OCI-LY7 (cell line): ENCODE data around the gene IL4. TPM values are rescaled to one million over a fixed set of nuclear protein-coding genes. Genes with fewer than 3 reads are reported as not detected.

Experiments used
- BruUV-seq: library from RNA; stranded (reverse); fragments of 400-500 nt; replicated peaks from 2 replicates; lab custom pipeline; 2021; lab: Mats Ljungman, UMichigan
- CTCF ChIA-PET: fragments of 300-600 bp; sonication (Branson Sonifier 250); formaldehyde crosslinking; loops from one replicate; lab custom pipeline; 2022; ENCODE audit warnings: antibody characterized with exemption; ENCODE audit not compliant: unreplicated experiment; lab: Charles Lee
- POLR2A ChIA-PET: fragments of 300-600 bp; sonication (Branson Sonifier 250); formaldehyde crosslinking; loops from one replicate; lab custom pipeline; 2022; ENCODE audit warnings: antibody characterized with exemption; lab: Charles Lee
- DNase-seq: peaks from one replicate; pipeline ENCODE4 v3.0.0-alpha.2; 2015; ENCODE audit warnings: low spot score
- H2AFZ ChIP-seq: fragments of 200-600 bp; sonication (generic), shearing (Covaris generic); 2 replicates; pipeline ENCODE4 v1.6.1; 2014; ENCODE audit warnings: mild to moderate bottlenecking, antibody characterized with exemption, low read length, moderate library complexity
- H3K27ac ChIP-seq: fragments of 200-600 bp; sonication (generic); 2 replicates; pipeline ENCODE4 v1.5.1; 2014; ENCODE audit warnings: mixed run types, low read depth, mild to moderate bottlenecking, moderate library complexity, low read length, inconsistent platforms; ENCODE audit not compliant: poor library complexity, severe bottlenecking
- H3K36me3 ChIP-seq: fragments of 200-600 bp; sonication (generic); 2 replicates; pipeline ENCODE4 v1.6.1; 2014; ENCODE audit warnings: mild to moderate bottlenecking, antibody characterized with exemption, low read length, moderate library complexity, mixed read lengths; ENCODE audit not compliant: insufficient read depth
- H3K4me1 ChIP-seq: fragments of 200-600 bp; sonication (generic); 2 replicates; pipeline ENCODE4 v1.5.1; 2014; ENCODE audit warnings: mild to moderate bottlenecking, low read length; ENCODE audit not compliant: insufficient read depth, poor library complexity, severe bottlenecking
- H3K4me2 ChIP-seq: fragments of 200-600 bp; sonication (generic); 2 replicates; pipeline ENCODE4 v1.6.1; 2014; ENCODE audit warnings: mild to moderate bottlenecking, low read length
- H3K4me3 ChIP-seq: fragments of 200-600 bp; sonication (generic); 2 replicates; pipeline ENCODE4 v1.5.1; 2014; ENCODE audit warnings: mild to moderate bottlenecking, low read depth, low read length; ENCODE audit not compliant: poor library complexity, severe bottlenecking
- H3K79me2 ChIP-seq: fragments of 200-600 bp; sonication (generic); 2 replicates; pipeline ENCODE4 v1.6.1; 2016; ENCODE audit warnings: low read depth, mild to moderate bottlenecking, low read length, moderate library complexity, mixed read lengths; ENCODE audit not compliant: insufficient read depth
- H3K9me2 ChIP-seq: fragments of 200-600 bp; sonication (generic); 2 replicates; pipeline ENCODE4 v1.6.1; 2016; ENCODE audit warnings: mild to moderate bottlenecking, low read length, mixed read lengths; ENCODE audit not compliant: insufficient read depth
- H3K9me3 ChIP-seq: fragments of 200-600 bp; sonication (generic); 2 replicates; pipeline ENCODE4 v1.6.1; 2014; ENCODE audit warnings: mild to moderate bottlenecking, mixed run types, low read length, mixed read lengths
- H4K20me1 ChIP-seq: fragments of 200-600 bp; sonication (generic); 2 replicates; pipeline ENCODE4 v1.6.1; 2014; ENCODE audit warnings: mild to moderate bottlenecking, antibody characterized with exemption, low read length, moderate library complexity, mixed read lengths; ENCODE audit not compliant: insufficient read depth
- EZH2phosphoT487 ChIP-seq: fragments of 200-600 bp; sonication (generic); IDR thresholded peaks from 2 replicates; pipeline ENCODE4 v1.6.1; 2018; ENCODE audit warnings: low read depth, borderline replicate concordance, mild to moderate bottlenecking, mixed run types, antibody characterized with exemption, low read length, moderate library complexity, mixed read lengths
- intact Hi-C: fragments of 100-400 bp; cut with micrococcal nuclease; formaldehyde crosslinking; loops from one replicate; pipeline ENCODE4 v1.10.0; 2022; ENCODE audit not compliant: unreplicated experiment
- total RNA-seq, 2 experiments: library from RNA; depleted of rRNA in 1 of 2; stranded (reverse); fragments of >200 nt in 1 of 2; shearing (Covaris generic) in 1 of 2; gene quantifications; 2 replicates each; pipeline ENCODE4 v1.2.3, GENCODE V29; 2014 to 2022
- TF ChIP-seq, protein P1 (sequence below): fragments of 200-600 bp; sonication (generic); conservative IDR thresholded peaks from 2 replicates; pipeline ENCODE4 v1.5.1; 2014; ENCODE audit warnings: mild to moderate bottlenecking, antibody characterized with exemption, low read length, moderate library complexity, mixed read lengths

IL4 gene
- total RNA-seq, 2 experiments from 2014 or later = not detected

DNA sequence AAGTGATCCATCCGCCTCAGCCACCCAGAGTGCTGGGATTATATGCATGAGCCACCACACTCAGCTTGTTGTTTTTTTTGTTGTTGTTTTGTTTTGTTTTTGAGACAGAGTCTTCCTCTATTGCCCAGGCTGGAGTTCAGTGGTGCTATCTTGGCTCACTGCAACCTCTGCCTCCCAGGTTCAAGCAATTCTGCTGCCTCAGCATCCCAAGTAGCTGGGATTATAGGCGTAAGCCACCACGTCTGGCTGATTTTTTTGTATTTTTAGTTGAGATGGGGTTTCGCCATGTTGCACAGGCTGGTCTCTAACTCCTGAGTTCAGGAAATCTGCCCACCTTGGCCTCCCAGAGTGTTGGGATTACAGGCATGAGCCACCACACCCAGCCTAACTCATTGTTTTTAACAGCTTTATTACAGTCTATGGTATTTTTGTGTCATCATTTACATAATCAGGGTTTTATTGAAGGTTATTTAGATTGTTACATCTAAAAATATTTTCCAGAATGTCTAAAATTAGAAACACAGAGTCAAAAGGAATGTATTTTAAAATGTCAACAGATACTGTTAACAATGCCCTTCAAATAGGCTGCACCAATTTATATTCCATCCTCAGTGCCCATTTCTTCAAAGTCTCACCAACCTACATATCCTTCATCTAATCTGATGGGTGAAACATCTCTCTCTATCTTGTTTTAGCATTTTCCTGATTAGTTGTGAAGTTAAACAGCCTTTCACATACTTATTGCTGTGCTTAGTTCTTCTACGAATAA lies 44.9 kb downstream of the IL4 start:
- DNase-seq = no peak
- H3K9me3 ChIP-seq = no peaks in the 10 kb centered on the region
- BruUV-seq = no TSS peak

DNA sequence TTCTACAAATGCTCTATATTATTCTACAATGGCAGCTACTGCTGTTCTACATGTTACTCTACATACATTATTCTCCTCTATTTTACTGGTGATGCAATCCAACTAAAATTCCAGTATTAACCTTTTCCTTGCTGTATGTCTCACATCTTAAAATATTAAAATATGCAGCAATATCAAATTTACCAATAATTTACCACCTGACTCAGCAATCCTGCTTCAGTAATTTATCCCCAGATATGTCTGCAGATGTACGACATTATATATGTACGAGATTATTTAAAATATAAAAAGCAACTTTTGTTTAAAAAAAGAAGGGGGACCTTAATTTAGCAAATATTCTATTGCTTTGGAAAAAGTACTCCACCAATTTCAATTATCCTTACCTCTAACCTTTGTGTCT lies 52.0 kb downstream of the IL4 start:
- BruUV-seq = no TSS peak
- intact Hi-C loops = no loop called here
- no peak overlapping the region for H2AFZ ChIP-seq
- H3K27ac ChIP-seq = no peak overlapping the region
- DNase-seq = no peak
- 0 out of 2 replicates have a peak, but pooled peaks cover 5% of the 10 kb centered on the region for H3K36me3 ChIP-seq
- TF ChIP-seq, protein P1, sequence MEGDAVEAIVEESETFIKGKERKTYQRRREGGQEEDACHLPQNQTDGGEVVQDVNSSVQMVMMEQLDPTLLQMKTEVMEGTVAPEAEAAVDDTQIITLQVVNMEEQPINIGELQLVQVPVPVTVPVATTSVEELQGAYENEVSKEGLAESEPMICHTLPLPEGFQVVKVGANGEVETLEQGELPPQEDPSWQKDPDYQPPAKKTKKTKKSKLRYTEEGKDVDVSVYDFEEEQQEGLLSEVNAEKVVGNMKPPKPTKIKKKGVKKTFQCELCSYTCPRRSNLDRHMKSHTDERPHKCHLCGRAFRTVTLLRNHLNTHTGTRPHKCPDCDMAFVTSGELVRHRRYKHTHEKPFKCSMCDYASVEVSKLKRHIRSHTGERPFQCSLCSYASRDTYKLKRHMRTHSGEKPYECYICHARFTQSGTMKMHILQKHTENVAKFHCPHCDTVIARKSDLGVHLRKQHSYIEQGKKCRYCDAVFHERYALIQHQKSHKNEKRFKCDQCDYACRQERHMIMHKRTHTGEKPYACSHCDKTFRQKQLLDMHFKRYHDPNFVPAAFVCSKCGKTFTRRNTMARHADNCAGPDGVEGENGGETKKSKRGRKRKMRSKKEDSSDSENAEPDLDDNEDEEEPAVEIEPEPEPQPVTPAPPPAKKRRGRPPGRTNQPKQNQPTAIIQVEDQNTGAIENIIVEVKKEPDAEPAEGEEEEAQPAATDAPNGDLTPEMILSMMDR = no peak
- TF ChIP-seq EZH2phosphoT487 = no peak
- H3K9me2 ChIP-seq = no peaks in the 10 kb centered on the region
- H4K20me1 ChIP-seq = no peaks in the 10 kb centered on the region
- H3K4me2 ChIP-seq = no peak overlapping the region
- no peaks in the 10 kb centered on the region for H3K9me3 ChIP-seq
- no peak overlapping the region for H3K4me3 ChIP-seq
- H3K79me2 ChIP-seq = no peaks in the 10 kb centered on the region
- CTCF ChIA-PET = no interaction called here
- POLR2A ChIA-PET = interaction anchor here (1.2 kb wide), 1 partner anchor 12 kb away, joined by 3 read pairs; no protein-coding TSS in a partner anchor
- H3K4me1 ChIP-seq = no peaks in the 10 kb centered on the region

More for the DNA sequence above, 44.9 kb downstream of the IL4 start:
- no peak overlapping the region for H3K4me3 ChIP-seq
- no peak overlapping the region for H2AFZ ChIP-seq
- H3K36me3 ChIP-seq = no peaks in the 10 kb centered on the region
- no peak overlapping the region for H3K27ac ChIP-seq
- no peaks in the 10 kb centered on the region for H4K20me1 ChIP-seq
- ChIA-PET CTCF (no interaction called here), POLR2A (interaction anchor here (1.1 to 1.8 kb wide), 2 partner anchors 9 to 14 kb away, joined by 3 to 6 read pairs; no protein-coding TSS in a partner anchor)
- intact Hi-C loops = loop anchor here (5.0 kb wide), 1 partner anchor 191 kb away; no protein-coding TSS in a partner anchor
- no peak overlapping the region for H3K4me2 ChIP-seq
- H3K79me2 ChIP-seq = no peaks in the 10 kb centered on the region
- TF ChIP-seq EZH2phosphoT487 = no peak
- TF ChIP-seq, protein P1 = no peak
- H3K9me2 ChIP-seq = no peaks in the 10 kb centered on the region
- H3K4me1 ChIP-seq = no peaks in the 10 kb centered on the region

DNA sequence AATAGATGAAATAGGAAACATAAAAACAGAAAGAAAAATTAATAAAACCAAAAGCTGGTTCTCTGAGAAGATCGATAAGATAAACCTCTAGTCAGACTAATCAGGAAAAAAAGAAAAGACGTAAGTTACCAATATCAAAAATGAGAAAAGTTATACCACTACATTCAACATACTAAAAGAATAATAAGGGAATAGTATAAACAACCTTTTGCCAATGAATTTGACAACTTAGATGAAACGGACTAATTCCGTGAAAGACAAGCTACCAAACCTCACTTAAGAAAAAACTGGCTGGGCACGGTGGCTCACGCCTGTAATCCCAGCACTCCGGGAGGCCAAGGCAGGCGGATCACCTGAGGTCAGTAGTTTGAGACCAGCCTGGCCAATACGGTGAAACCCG lies 56.1 kb downstream of the IL4 start:
- TF ChIP-seq EZH2phosphoT487 = no peak
- TF ChIP-seq, protein P1 = no peak
- Histone ChIP-seq H3K36me3 (0 out of 2 replicates have a peak, but pooled peaks cover 11% of the 10 kb centered on the region), H3K9me3 (no peaks in the 10 kb centered on the region), H2AFZ (no peak overlapping the region), H3K79me2 (no peaks in the 10 kb centered on the region), H3K4me1 (no peaks in the 10 kb centered on the region), H3K9me2 (no peaks in the 10 kb centered on the region), H4K20me1 (no peaks in the 10 kb centered on the region), H3K4me2 (no peak overlapping the region), H3K27ac (no peak overlapping the region), H3K4me3 (no peak overlapping the region)
- POLR2A ChIA-PET = interaction anchor here (0.6 to 0.7 kb wide), 2 partner anchors 270 to 1367 kb away, joined by 4 to 6 read pairs; no protein-coding TSS in a partner anchor
- CTCF ChIA-PET = no interaction called here
- no peak for DNase-seq
- no TSS peak for BruUV-seq
- intact Hi-C loops = loop anchor here (10.0 kb wide), 1 partner anchor 345 kb away; no protein-coding TSS in a partner anchor
